ENCODE results near the gene DDX39A.

DDX39A gene

GRCh38 chr19:14409146-14410023 is 9.8 kb downstream of the DDX39A start:
- Histone ChIP-seq H3K27me3 (no peaks in the 10 kb centered on the region), H3K4me3 (ENCODE audit: low read depth in 1 of 2, low read length in 1 of 2) (no peak overlapping the region), H3K36me3 (peaks cover 92% of the 10 kb centered on the region), H3K9me3 (peaks cover 11% of the 10 kb centered on the region), H3K27ac (peak overlapping the region; percentile 32), H3K4me1 (ENCODE audit: control insufficient read depth in 1 of 2, insufficient read depth in 1 of 2, low read depth in 1 of 2, low read length in 1 of 2) (peaks cover 0 to 8% of the 10 kb centered on the region in 2 experiments)
- TF ChIP-seq CTCF (IDR thresholded peaks at IDR 0.05), result no peak

- Histone ChIP-seq H3K9me3 (peaks cover 11% of the 10 kb centered on the region), H3K36me3 (peaks cover 99% of the 10 kb centered on the region), H3K27ac (peak overlapping the region; percentile 32), H3K4me1 (ENCODE audit: control insufficient read depth in 1 of 2, insufficient read depth in 1 of 2, low read depth in 1 of 2, low read length in 1 of 2) (peaks cover 0 to 8% of the 10 kb centered on the region in 2 experiments), H3K4me3 (ENCODE audit: low read depth in 1 of 2, low read length in 1 of 2) (no peak overlapping the region), H3K27me3 (no peaks in the 10 kb centered on the region)
- no peak for TF ChIP-seq CTCF (IDR thresholded peaks at IDR 0.05)
These were observed 10.5 kb downstream of the DDX39A start for GRCh38 chr19:14408491-14409145.

- H3K36me3 ChIP-seq, result peaks cover 100% of the 10 kb centered on the region
- H3K27me3 ChIP-seq, result no peaks in the 10 kb centered on the region
- peaks cover 11% of the 10 kb centered on the region for H3K9me3 ChIP-seq
- no peak overlapping the region for H3K4me3 ChIP-seq (ENCODE audit: low read depth in 1 of 2, low read length in 1 of 2)
- H3K4me1 ChIP-seq (ENCODE audit: control insufficient read depth in 1 of 2, insufficient read depth in 1 of 2, low read depth in 1 of 2, low read length in 1 of 2), result peaks cover 0 to 8% of the 10 kb centered on the region in 2 experiments
- no peak for TF ChIP-seq CTCF (IDR thresholded peaks at IDR 0.05)
- peak overlapping the region; percentile 32 for H3K27ac ChIP-seq
These were observed 11.3 kb downstream of the DDX39A start for GRCh38 chr19:14407605-14408484.

GRCh38 chr19:14406645-14407401 is 12.3 kb downstream of the DDX39A start:
- no peak for TF ChIP-seq CTCF (IDR thresholded peaks at IDR 0.05)
- peaks cover 100% of the 10 kb centered on the region for H3K36me3 ChIP-seq

More at GRCh38 chr19:14406645-14407401, 12.3 kb downstream of the DDX39A start:
- peaks cover 11% of the 10 kb centered on the region for H3K9me3 ChIP-seq
- H3K4me1 ChIP-seq (ENCODE audit: control insufficient read depth in 1 of 2, insufficient read depth in 1 of 2, low read depth in 1 of 2, low read length in 1 of 2), result peaks cover 0 to 8% of the 10 kb centered on the region in 2 experiments
- H3K27me3 ChIP-seq, result no peaks in the 10 kb centered on the region
- H3K27ac ChIP-seq, result peak overlapping the region; percentile 65
- H3K4me3 ChIP-seq (ENCODE audit: low read depth in 1 of 2, low read length in 1 of 2), result peak overlapping the region in 1 of 2 experiments; percentile 59
